HUES48 (cell line): ENCODE results near the gene ALKAL2.
A peak's percentile ranks its signal among the peaks of the same experiment; 100 is the strongest.
"Not testable (repeated sequence)": the region's sequence is repeated elsewhere in the genome, so short reads cannot be mapped to it uniquely, and the experiment has no call there.

ENCODE experiments used
- H3K27ac ChIP-seq: one replicate; pipeline ENCODE4 v1.7.0; 2013; ENCODE audit warnings: low read depth, low read length, inconsistent platforms
- H3K27me3 ChIP-seq: 2 replicates; pipeline ENCODE4 v1.6.1; 2013; ENCODE audit warnings: mild to moderate bottlenecking, low read length; ENCODE audit not compliant: control insufficient read depth, insufficient read depth
- H3K36me3 ChIP-seq: 2 replicates; pipeline ENCODE4 v1.6.1; 2013; ENCODE audit warnings: low read length; ENCODE audit not compliant: control insufficient read depth, insufficient read depth
- H3K4me1 ChIP-seq: 2 replicates; pipeline ENCODE4 v1.6.1; 2013; ENCODE audit warnings: mild to moderate bottlenecking, low read length; ENCODE audit not compliant: control insufficient read depth, insufficient read depth
- H3K4me3 ChIP-seq: 2 replicates; pipeline ENCODE4 v1.5.1; 2013; ENCODE audit warnings: mild to moderate bottlenecking, low read depth, low read length
- H3K9ac ChIP-seq: 2 replicates; pipeline ENCODE4 v1.6.1; 2013; ENCODE audit warnings: mild to moderate bottlenecking, low read depth, low read length, moderate library complexity
- H3K9me3 ChIP-seq: 2 replicates; pipeline ENCODE4 v1.6.1; 2013; ENCODE audit warnings: low read length; ENCODE audit not compliant: control insufficient read depth, insufficient read depth

ALKAL2 gene

GRCh38 chr2:287911-288757 is at the start of gene ALKAL2:
Gene ALKAL2, minus strand, starts transcription at chr2:288091. Its CDS starts 256 bp downstream, at chr2:287835.
- no peaks in the 10 kb centered on the region for H3K9me3 ChIP-seq
- H3K4me3 ChIP-seq, result peak within 1 kb of the TSS; percentile 66
- no peak within 1 kb of the TSS; the same call in 1 of the 2 replicates for H3K9ac ChIP-seq
- H3K4me1 ChIP-seq, result peaks cover 37% of the 10 kb centered on the region
- H3K36me3 ChIP-seq, result no peaks in the 10 kb centered on the region
- H3K27me3 ChIP-seq, result peaks cover 70% of the 10 kb centered on the region
- no peak within 1 kb of the TSS for H3K27ac ChIP-seq

- H3K4me3 ChIP-seq, H3K4me1 ChIP-seq, H3K36me3 ChIP-seq, H3K27ac ChIP-seq, H3K9ac ChIP-seq, H3K27me3 ChIP-seq: not testable (repeated sequence)
- peaks cover 34% of the 10 kb centered on the region for H3K9me3 ChIP-seq
Measured at GRCh38 chr2:336949-337348, 49.1 kb upstream of the ALKAL2 start.

- no peak overlapping the region for H3K9ac ChIP-seq
- no peaks in the 10 kb centered on the region for H3K36me3 ChIP-seq
- H3K27me3 ChIP-seq, result no peaks in the 10 kb centered on the region
- H3K9me3 ChIP-seq, result peaks cover 34% of the 10 kb centered on the region
- H3K27ac ChIP-seq, result no peak overlapping the region
- H3K4me3 ChIP-seq, result no peak overlapping the region
- H3K4me1 ChIP-seq, result no peaks in the 10 kb centered on the region
Measured at GRCh38 chr2:336360-336759, 48.5 kb upstream of the ALKAL2 start.

GRCh38 chr2:332592-332991 is 44.7 kb upstream of the ALKAL2 start:
- no peak overlapping the region for H3K9ac ChIP-seq
- H3K4me1 ChIP-seq, result no peaks in the 10 kb centered on the region
- no peak overlapping the region for H3K4me3 ChIP-seq
- peaks cover 24% of the 10 kb centered on the region for H3K9me3 ChIP-seq
- no peaks in the 10 kb centered on the region for H3K36me3 ChIP-seq
- H3K27ac ChIP-seq, result no peak overlapping the region
- H3K27me3 ChIP-seq, result no peaks in the 10 kb centered on the region

GRCh38 chr2:328761-329160 is 40.9 kb upstream of the ALKAL2 start:
- H3K27ac ChIP-seq, result no peak overlapping the region
- no peaks in the 10 kb centered on the region for H3K36me3 ChIP-seq
- H3K4me1 ChIP-seq, result no peaks in the 10 kb centered on the region
- no peak overlapping the region for H3K4me3 ChIP-seq
- H3K27me3 ChIP-seq, result no peaks in the 10 kb centered on the region
- peaks cover 9% of the 10 kb centered on the region for H3K9me3 ChIP-seq
- H3K9ac ChIP-seq, result no peak overlapping the region

GRCh38 chr2:323035-323434 is 35.1 kb upstream of the ALKAL2 start:
- no peak overlapping the region for H3K9ac ChIP-seq
- no peaks in the 10 kb centered on the region for H3K9me3 ChIP-seq
- H3K36me3 ChIP-seq, result no peaks in the 10 kb centered on the region
- H3K27me3 ChIP-seq, result no peaks in the 10 kb centered on the region
- no peak overlapping the region for H3K4me3 ChIP-seq
- H3K4me1 ChIP-seq, result peaks cover 2% of the 10 kb centered on the region
- no peak overlapping the region for H3K27ac ChIP-seq

- H3K9ac ChIP-seq, result no peak overlapping the region
- H3K36me3 ChIP-seq, result no peaks in the 10 kb centered on the region
- H3K9me3 ChIP-seq, result no peaks in the 10 kb centered on the region
- no peak overlapping the region for H3K4me3 ChIP-seq
- H3K27ac ChIP-seq, result no peak overlapping the region
- H3K27me3 ChIP-seq, result no peaks in the 10 kb centered on the region
- peaks cover 9% of the 10 kb centered on the region for H3K4me1 ChIP-seq
Measured at GRCh38 chr2:322326-322725, 34.4 kb upstream of the ALKAL2 start.

GRCh38 chr2:320561-320960 is 32.7 kb upstream of the ALKAL2 start:
- Histone ChIP-seq H3K4me3 (no peak overlapping the region), H3K27me3 (no peaks in the 10 kb centered on the region), H3K9me3 (no peaks in the 10 kb centered on the region), H3K4me1 (peaks cover 14% of the 10 kb centered on the region), H3K36me3 (no peaks in the 10 kb centered on the region), H3K27ac (no peak overlapping the region), H3K9ac (no peak overlapping the region)

GRCh38 chr2:319059-319600 is 31.2 kb upstream of the ALKAL2 start:
- no peaks in the 10 kb centered on the region for H3K36me3 ChIP-seq
- no peaks in the 10 kb centered on the region for H3K27me3 ChIP-seq
- H3K4me1 ChIP-seq, result peaks cover 14% of the 10 kb centered on the region
- H3K9me3 ChIP-seq, result no peaks in the 10 kb centered on the region
- no peak overlapping the region for H3K27ac ChIP-seq
- H3K4me3 ChIP-seq, result no peak overlapping the region
- H3K9ac ChIP-seq, result no peak overlapping the region

- peak overlapping the region; percentile 76 for H3K27ac ChIP-seq
- H3K27me3 ChIP-seq, result no peaks in the 10 kb centered on the region
- H3K9me3 ChIP-seq, result no peaks in the 10 kb centered on the region
- H3K4me1 ChIP-seq, result peaks cover 14% of the 10 kb centered on the region
- H3K36me3 ChIP-seq, result no peaks in the 10 kb centered on the region
- H3K4me3 ChIP-seq, result no peak overlapping the region
- no peak overlapping the region for H3K9ac ChIP-seq
Measured at GRCh38 chr2:317501-318424, 29.9 kb upstream of the ALKAL2 start.

- Histone ChIP-seq H3K27me3 (no peaks in the 10 kb centered on the region), H3K36me3 (no peaks in the 10 kb centered on the region), H3K27ac (no peak overlapping the region), H3K4me3 (no peak overlapping the region), H3K4me1 (peaks cover 14% of the 10 kb centered on the region), H3K9me3 (no peaks in the 10 kb centered on the region), H3K9ac (no peak overlapping the region)
Measured at GRCh38 chr2:316381-316780, 28.5 kb upstream of the ALKAL2 start.
